GM12878 (cell line): ENCODE measurements around the gene MAP2K7. TPM values are rescaled to one million over a fixed set of nuclear protein-coding genes. Genes with fewer than 3 reads are reported as not detected.

Source experiments
- ATAC-seq: fragments of 200-7000 bp; cut with Tn5 transposase; 3 replicates; pipeline ENCODE4 v1.9.1; 2020; ENCODE audit warnings: mild to moderate bottlenecking, moderate library complexity
- BruUV-seq: library from RNA; stranded (reverse); fragments of 400-500 nt; replicated peaks from 2 replicates; lab custom pipeline; 2021; lab: Mats Ljungman, UMichigan
- CTCF ChIA-PET: fragments of 300-600 bp; sonication (Branson Sonifier 250); formaldehyde crosslinking; extraction: SDS; loops from one replicate; lab custom pipeline; 2021; ENCODE audit warnings: inconsistent platforms; lab: Yijun Ruan, JAX
- POLR2A ChIA-PET: fragments of 350-600 bp; formaldehyde crosslinking; extraction: SDS; loops from one replicate; lab custom pipeline; 2021; ENCODE audit warnings: inconsistent platforms; lab: Charles Lee
- RAD21 ChIA-PET: fragments of 300-600 bp; sonication (Branson Sonifier 250); formaldehyde crosslinking; loops from one replicate; lab custom pipeline; 2023; ENCODE audit warnings: antibody characterized with exemption; ENCODE audit not compliant: unreplicated experiment; lab: Charles Lee
- SMC1A ChIA-PET: fragments of 300-600 bp; sonication (Branson Sonifier 250); formaldehyde crosslinking; loops from one replicate; lab custom pipeline; 2023; ENCODE audit not compliant: unreplicated experiment, uncharacterized antibody; lab: Charles Lee
- DNase-seq: peaks from one replicate; pipeline ENCODE4 v3.0.0-alpha.2; 2011; ENCODE audit warnings: low read depth, low spot score
- FAIRE-seq: peaks from 3 replicates; lab custom pipeline; 2011; peaks lifted over from hg19 to GRCh38; lab: Jason Lieb, UNC
- H2AFZ ChIP-seq: 2 replicates; pipeline ENCODE4 v1.6.0; 2011; ENCODE audit warnings: low read depth, low read length, control low read depth; ENCODE audit not compliant: control insufficient read depth
- H3K27ac ChIP-seq: 2 replicates; pipeline ENCODE4 v1.5.1; 2011; ENCODE audit warnings: control low read depth; ENCODE audit not compliant: control insufficient read depth, insufficient read depth
- H3K27me3 ChIP-seq, 2 experiments: replicated peaks in 1 of 2; 2 replicates each; pipeline versions ENCODE4 v1.6.0 to v1.6.1; 2011; ENCODE audit warnings: low read length in 1 of 2; ENCODE audit not compliant: control insufficient read depth in 2 of 2, insufficient read depth in 2 of 2
- H3K36me3 ChIP-seq, 2 experiments: 2 replicates each; pipeline ENCODE4 v1.5.1; 2011; ENCODE audit warnings: low read length in 1 of 2; ENCODE audit not compliant: control insufficient read depth in 2 of 2, insufficient read depth in 2 of 2
- H3K4me1 ChIP-seq: 2 replicates; pipeline ENCODE4 v1.6.1; 2011; ENCODE audit warnings: mild to moderate bottlenecking, low read length, moderate library complexity, mixed read lengths; ENCODE audit not compliant: control insufficient read depth, insufficient read depth
- H3K4me2 ChIP-seq: 2 replicates; pipeline ENCODE4 v1.6.0; 2011; ENCODE audit warnings: control low read depth; ENCODE audit not compliant: control insufficient read depth, insufficient read depth
- H3K4me3 ChIP-seq: fragments of 200-600 bp; sonication (generic); 2 replicates; pipeline ENCODE4 v1.5.1; 2016
- H3K79me2 ChIP-seq: 2 replicates; pipeline ENCODE4 v1.6.0; 2011; ENCODE audit warnings: low read length; ENCODE audit not compliant: control insufficient read depth, insufficient read depth
- H3K9ac ChIP-seq: 2 replicates; pipeline ENCODE4 v1.8.0; 2011; ENCODE audit warnings: low read length, control low read depth, mixed read lengths; ENCODE audit not compliant: control insufficient read depth, insufficient read depth
- H3K9me3 ChIP-seq: replicated peaks from 3 replicates; pipeline ENCODE4 v1.5.1; 2011; ENCODE audit warnings: mild to moderate bottlenecking, low read length; ENCODE audit not compliant: control insufficient read depth, insufficient read depth
- H4K20me1 ChIP-seq: 2 replicates; pipeline ENCODE4 v1.6.0; 2011; ENCODE audit not compliant: control insufficient read depth, insufficient read depth
- BCL3 ChIP-seq: IDR thresholded peaks from 2 replicates; pipeline ENCODE4 v1.6.1; 2011; ENCODE audit warnings: borderline replicate concordance, low read depth, mild to moderate bottlenecking, moderate library complexity, low read length; ENCODE audit not compliant: insufficient read depth, poor library complexity, severe bottlenecking
- IKZF2 ChIP-seq, 2 experiments: fragments of 450-650 bp; IDR thresholded peaks; 2 replicates each; pipeline ENCODE4 v1.6.1; 2017; ENCODE audit warnings: mild to moderate bottlenecking in 2 of 2, moderate library complexity in 2 of 2
- KDM1A ChIP-seq: fragments of 200-600 bp; sonication (generic); IDR thresholded peaks from 2 replicates; pipeline ENCODE4 v1.6.1; 2016; ENCODE audit warnings: borderline replicate concordance
- MTA3 ChIP-seq: IDR thresholded peaks from 2 replicates; pipeline ENCODE4 v1.6.1; 2012; ENCODE audit warnings: low read length, inconsistent platforms, borderline replicate concordance
- POLR2A ChIP-seq: IDR thresholded peaks from 2 replicates; pipeline ENCODE4 v1.6.1; 2011; ENCODE audit warnings: low read depth, mild to moderate bottlenecking, low read length
- SMAD1 ChIP-seq: fragments of 450-650 bp; IDR thresholded peaks from 2 replicates; pipeline ENCODE4 v1.6.1; 2018; ENCODE audit warnings: mild to moderate bottlenecking, low read depth; ENCODE audit not compliant: partially characterized antibody
- SPI1 ChIP-seq: IDR thresholded peaks from 2 replicates; pipeline ENCODE4 v1.6.1; 2011; ENCODE audit warnings: low read depth, mild to moderate bottlenecking, low read length, moderate library complexity, borderline replicate concordance; ENCODE audit not compliant: insufficient read depth
- STAT1 ChIP-seq: fragments of 450-650 bp; conservative IDR thresholded peaks from 2 replicates; pipeline ENCODE4 v1.6.1; 2014; ENCODE audit warnings: antibody characterized with exemption, mild to moderate bottlenecking
- TAF1 ChIP-seq: IDR thresholded peaks from 2 replicates; pipeline ENCODE4 v1.6.1; 2011; ENCODE audit warnings: mild to moderate bottlenecking, low read depth, low read length, borderline replicate concordance
- ZSCAN29 ChIP-seq: fragments of 450-650 bp; IDR thresholded peaks from 2 replicates; pipeline ENCODE4 v1.6.1; 2017; ENCODE audit warnings: mild to moderate bottlenecking, moderate library complexity
- WGBS: methylation state at CpG from one replicate; pipeline ENCODE4 v1.1.6; 2016; ENCODE audit warnings: low lambda C conversion rate; ENCODE audit not compliant: insufficient replicate concordance, insufficient coverage; ENCODE audit errors: missing lambda C conversion rate; 5-methylcytosine and 5-hydroxymethylcytosine counted together
- in situ Hi-C: fragments of 300-500 bp; cut with MboI; formaldehyde crosslinking; loops from 9 replicates; pipeline ENCODE4 v1.14.3; 2018; ENCODE audit warnings: mixed read lengths
- intact Hi-C: fragments of 100-400 bp; cut with micrococcal nuclease; formaldehyde crosslinking; loops from one replicate; pipeline ENCODE4 v1.14.2; 2022; ENCODE audit not compliant: unreplicated experiment
- polyA plus RNA-seq, 11 experiments: library from polyadenylated mRNA; depleted of rRNA in 4 of 11; unstranded in 6 of 11; stranded (reverse) in 5 of 11; fragments of >200 nt; fragmentation: Nextera tagmentation in 4 of 11; fragmentation: Illumina TruSeq in 1 of 11; extraction: Ambion mirVana in 4 of 11; extraction: Trizol in 1 of 11; gene quantifications; 1 replicate in 1 of 11; 2 replicates in 10 of 11; pipeline versions ENCODE4 v1.2.1 to v1.2.3, GENCODE V29; 2011 to 2016; ENCODE audit warnings: inconsistent platforms in 2 of 11, missing spikeins in 2 of 11, low read depth in 1 of 11
- total RNA-seq, 4 experiments: library from RNA; depleted of rRNA in 3 of 4; stranded (reverse); fragments of >200 nt in 3 of 4; fragmentation: Illumina TruSeq in 1 of 4; extraction: Trizol in 1 of 4; gene quantifications; 2 replicates each; pipeline versions ENCODE4 v1.2.1 to v1.2.3, GENCODE V29; 2013 to 2021

The MAP2K7 gene
- total and polyA plus RNA-seq, 10 of the 15 experiments (the other 5 are each of a cell fraction or from before 2014, with no cell fraction given): 0.34 to 32.2 (median 6.7) TPM

- Histone ChIP-seq H3K79me2 (no peaks in the 10 kb centered on the region), H3K27me3 (peaks cover 2 to 3% of the 10 kb centered on the region in 2 experiments; a peak in 2 of 4 replicates), H3K27ac (no peak overlapping the region), H3K9ac (no peak overlapping the region), H3K9me3 (no peaks in the 10 kb centered on the region; the same call in 2 of the 3 replicates), H3K4me2 (no peak overlapping the region), H2AFZ (no peak overlapping the region), H3K36me3 (no peaks in the 10 kb centered on the region), H4K20me1 (no peaks in the 10 kb centered on the region), H3K4me3 (no peak overlapping the region), H3K4me1 (peaks cover 12% of the 10 kb centered on the region; the same call in 1 of the 2 replicates)
- TF ChIP-seq BCL3: no peak
- no peak for TF ChIP-seq TAF1
- TF ChIP-seq IKZF2 (IDR thresholded peaks at IDR 0.05): no peak
- TF ChIP-seq KDM1A: no peak
- no peak for TF ChIP-seq SMAD1
- no peak for TF ChIP-seq ZSCAN29
- TF ChIP-seq POLR2A: no peak
- no peak for TF ChIP-seq SPI1
- no peak for TF ChIP-seq STAT1
- TF ChIP-seq MTA3: no peak
- RAD21 ChIA-PET: no interaction called here
- intact Hi-C loops: no loop called here
- no peak for FAIRE-seq
- no TSS peak for BruUV-seq
- SMC1A ChIA-PET: no interaction called here
- CTCF ChIA-PET: interaction anchor here (1.2 kb wide), 1 partner anchor 10 kb away, joined by 3 read pairs; no protein-coding TSS in a partner anchor
- POLR2A ChIA-PET: no interaction called here
- DNase-seq: no peak
- 47% methylated on average over 30 of the region's 53 CpGs for WGBS
- ATAC-seq: no peak
- in situ Hi-C loops: no loop called here
Measured at GRCh38 chr19:7873304-7874075, 30.2 kb upstream of the MAP2K7 start.
